Measurements from ENCODE around the gene NCR2. TPM values are rescaled to one million over a fixed set of nuclear protein-coding genes. Genes with fewer than 3 reads are reported as not detected.

Gene NCR2
- total RNA-seq, 1 experiment from 2014 or later = not detected

GRCh38 chr6:41327177-41327576 lies 8.2 kb upstream of the NCR2 start:
- H3K4me3 ChIP-seq = no peak overlapping the region
- H3K27me3 ChIP-seq (ENCODE audit: insufficient read depth, low read depth) = peaks cover 59% of the 10 kb centered on the region
- no peak for DNase-seq
- no peaks in the 10 kb centered on the region for H3K79me2 ChIP-seq (ENCODE audit: low read depth)
- no peaks in the 10 kb centered on the region for H3K9me2 ChIP-seq (ENCODE audit: insufficient read depth)
- ChIA-PET POLR2A (ENCODE audit: unreplicated experiment) (no interaction called here), CTCF (no interaction called here)
- H3K4me2 ChIP-seq = no peak overlapping the region
- no peaks in the 10 kb centered on the region for H3K4me1 ChIP-seq (replicated peaks; ENCODE audit: insufficient read depth)
- no peak for TF ChIP-seq EZH2 (IDR thresholded peaks at IDR 0.05; ENCODE audit: low read depth)
- TF ChIP-seq, protein P1, sequence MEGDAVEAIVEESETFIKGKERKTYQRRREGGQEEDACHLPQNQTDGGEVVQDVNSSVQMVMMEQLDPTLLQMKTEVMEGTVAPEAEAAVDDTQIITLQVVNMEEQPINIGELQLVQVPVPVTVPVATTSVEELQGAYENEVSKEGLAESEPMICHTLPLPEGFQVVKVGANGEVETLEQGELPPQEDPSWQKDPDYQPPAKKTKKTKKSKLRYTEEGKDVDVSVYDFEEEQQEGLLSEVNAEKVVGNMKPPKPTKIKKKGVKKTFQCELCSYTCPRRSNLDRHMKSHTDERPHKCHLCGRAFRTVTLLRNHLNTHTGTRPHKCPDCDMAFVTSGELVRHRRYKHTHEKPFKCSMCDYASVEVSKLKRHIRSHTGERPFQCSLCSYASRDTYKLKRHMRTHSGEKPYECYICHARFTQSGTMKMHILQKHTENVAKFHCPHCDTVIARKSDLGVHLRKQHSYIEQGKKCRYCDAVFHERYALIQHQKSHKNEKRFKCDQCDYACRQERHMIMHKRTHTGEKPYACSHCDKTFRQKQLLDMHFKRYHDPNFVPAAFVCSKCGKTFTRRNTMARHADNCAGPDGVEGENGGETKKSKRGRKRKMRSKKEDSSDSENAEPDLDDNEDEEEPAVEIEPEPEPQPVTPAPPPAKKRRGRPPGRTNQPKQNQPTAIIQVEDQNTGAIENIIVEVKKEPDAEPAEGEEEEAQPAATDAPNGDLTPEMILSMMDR (conservative IDR thresholded peaks at IDR 0.05) = no peak
- no peaks in the 10 kb centered on the region for H3K9me3 ChIP-seq (ENCODE audit: insufficient read depth, low read depth)
- H3K27ac ChIP-seq = no peak overlapping the region
- H4K20me1 ChIP-seq (ENCODE audit: insufficient read depth) = no peaks in the 10 kb centered on the region
- no peaks in the 10 kb centered on the region for H3K36me3 ChIP-seq (ENCODE audit: low read depth)
- no peak overlapping the region for H2AFZ ChIP-seq
- no TSS peak for BruUV-seq (replicated peaks)
- intact Hi-C loops (cut with micrococcal nuclease; ENCODE audit: unreplicated experiment) = no loop called here
- H3F3A ChIP-seq (ENCODE audit: insufficient read depth, low read depth) = no peaks in the 10 kb centered on the region

DNA sequence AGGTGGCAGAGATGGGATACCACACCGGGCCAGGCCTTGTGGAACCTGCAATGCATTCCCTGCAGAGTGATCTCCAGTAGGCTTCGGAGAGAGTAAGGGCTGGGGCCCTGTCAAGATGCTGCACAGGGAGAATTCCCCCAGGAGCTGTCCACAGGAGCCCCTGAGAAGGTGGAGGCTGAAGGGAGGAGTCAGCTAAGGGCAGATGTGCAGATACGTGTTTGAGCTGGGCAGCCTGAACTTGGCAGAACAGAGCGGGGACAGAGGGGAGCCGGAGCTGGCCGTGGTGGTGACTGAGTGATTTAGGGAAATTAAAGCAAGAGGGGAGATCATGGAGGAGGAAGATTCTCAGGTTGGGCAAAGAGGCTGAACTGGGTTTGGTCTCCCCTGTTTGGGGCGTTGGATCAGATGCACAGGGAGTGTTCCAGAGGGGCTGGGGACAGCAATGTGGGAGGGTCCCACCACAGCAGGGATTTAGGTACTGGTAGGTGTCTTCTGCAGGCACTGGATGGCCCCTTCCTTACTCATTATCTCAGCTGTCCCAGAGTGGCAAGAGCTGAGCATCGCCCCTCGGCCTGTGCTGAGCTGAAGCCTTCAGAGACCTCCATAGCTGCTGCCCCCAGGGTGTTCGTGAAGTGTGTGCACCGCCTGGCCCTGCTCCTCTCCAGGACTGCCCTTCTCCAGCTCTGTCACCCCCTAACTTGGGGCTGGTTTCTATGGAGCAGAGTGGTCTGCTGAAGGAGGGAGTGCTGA lies 3.8 kb upstream of the NCR2 start:
- Histone ChIP-seq H3K9me2 (ENCODE audit: insufficient read depth) (no peaks in the 10 kb centered on the region), H3K27me3 (ENCODE audit: insufficient read depth, low read depth) (peaks cover 70% of the 10 kb centered on the region), H3K79me2 (ENCODE audit: low read depth) (no peaks in the 10 kb centered on the region), H3K4me1 (replicated peaks; ENCODE audit: insufficient read depth) (no peaks in the 10 kb centered on the region), H3F3A (ENCODE audit: insufficient read depth, low read depth) (no peaks in the 10 kb centered on the region), H3K9me3 (ENCODE audit: insufficient read depth, low read depth) (no peaks in the 10 kb centered on the region), H4K20me1 (ENCODE audit: insufficient read depth) (no peaks in the 10 kb centered on the region), H3K4me3 (no peak overlapping the region), H3K4me2 (no peak overlapping the region), H3K27ac (no peak overlapping the region), H2AFZ (no peak overlapping the region), H3K36me3 (ENCODE audit: low read depth) (no peaks in the 10 kb centered on the region)
- TF ChIP-seq, protein P1 (conservative IDR thresholded peaks at IDR 0.05) = no peak
- no peak for TF ChIP-seq EZH2 (IDR thresholded peaks at IDR 0.05; ENCODE audit: low read depth)
- intact Hi-C loops (cut with micrococcal nuclease; ENCODE audit: unreplicated experiment) = no loop called here
- DNase-seq = no peak
- BruUV-seq (replicated peaks) = no TSS peak
- CTCF ChIA-PET = no interaction called here
- POLR2A ChIA-PET (ENCODE audit: unreplicated experiment) = no interaction called here

- Histone ChIP-seq H3K4me3 (no peak overlapping the region), H3K27me3 (ENCODE audit: insufficient read depth, low read depth) (peaks cover 70% of the 10 kb centered on the region), H3K36me3 (ENCODE audit: low read depth) (no peaks in the 10 kb centered on the region), H3K79me2 (ENCODE audit: low read depth) (no peaks in the 10 kb centered on the region), H3K27ac (no peak overlapping the region), H3F3A (ENCODE audit: insufficient read depth, low read depth) (no peaks in the 10 kb centered on the region), H3K4me2 (no peak overlapping the region), H3K4me1 (replicated peaks; ENCODE audit: insufficient read depth) (no peaks in the 10 kb centered on the region), H3K9me3 (ENCODE audit: insufficient read depth, low read depth) (no peaks in the 10 kb centered on the region), H3K9me2 (ENCODE audit: insufficient read depth) (no peaks in the 10 kb centered on the region), H2AFZ (no peak overlapping the region), H4K20me1 (ENCODE audit: insufficient read depth) (no peaks in the 10 kb centered on the region)
- CTCF ChIA-PET = no interaction called here
- POLR2A ChIA-PET (ENCODE audit: unreplicated experiment) = no interaction called here
- no TSS peak for BruUV-seq (replicated peaks)
- intact Hi-C loops (cut with micrococcal nuclease; ENCODE audit: unreplicated experiment) = no loop called here
- DNase-seq = no peak
- no peak for TF ChIP-seq EZH2 (IDR thresholded peaks at IDR 0.05; ENCODE audit: low read depth)
- TF ChIP-seq, protein P1 (conservative IDR thresholded peaks at IDR 0.05) = no peak
These were observed 3.2 kb upstream of the NCR2 start for GRCh38 chr6:41332241-41332640.

Measured in PC-9 (cell line).